K562 (cell line): Measurements from ENCODE around the gene IL6ST. TPM values are rescaled to one million over a fixed set of nuclear protein-coding genes. Genes with fewer than 3 reads are reported as not detected.

Experiments
- GABPB1 ChIP-seq: sonication (generic); formaldehyde crosslinking; IDR thresholded peaks from 2 replicates; pipeline ENCODE4 v1.8.0; 2022; ENCODE audit warnings: mild to moderate bottlenecking, missing genetic modification reagents
- KLF13 ChIP-seq: fragments of 450-650 bp; IDR thresholded peaks from 2 replicates; pipeline ENCODE4 v1.6.1; 2016; ENCODE audit warnings: missing genetic modification characterization, low read depth, mild to moderate bottlenecking, missing compliant biosample characterization, moderate library complexity, borderline replicate concordance
- NR2C1 ChIP-seq, 2 experiments: fragments of 450-650 bp; IDR thresholded peaks; 2 replicates each; pipeline ENCODE4 v1.6.1; 2017; ENCODE audit warnings: mild to moderate bottlenecking in 2 of 2, antibody characterized with exemption in 1 of 2, inconsistent platforms in 1 of 2, missing compliant biosample characterization in 1 of 2, missing genetic modification characterization in 1 of 2
- PURB ChIP-seq: sonication (generic); formaldehyde crosslinking; IDR thresholded peaks from 2 replicates; pipeline ENCODE4 v1.9.0; 2021; ENCODE audit warnings: low read depth, mild to moderate bottlenecking, missing genetic modification reagents
- SMARCA4 ChIP-seq: fragments of 450-650 bp; IDR thresholded peaks from 2 replicates; pipeline ENCODE4 v1.6.1; 2016
- ZNF263 ChIP-seq: sonication (generic); formaldehyde crosslinking; IDR thresholded peaks from 2 replicates; pipeline ENCODE4 v1.8.0; 2022; ENCODE audit warnings: mild to moderate bottlenecking, missing genetic modification reagents, borderline replicate concordance
- ZNF408 ChIP-seq: fragments of 250-450 bp; sonication (Bioruptor Pico); IDR thresholded peaks from 2 replicates; pipeline ENCODE4 v1.4.0; 2020; ENCODE audit warnings: low read depth, mild to moderate bottlenecking, moderate library complexity
- ZZZ3 ChIP-seq: fragments of 450-650 bp; IDR thresholded peaks from 2 replicates; pipeline ENCODE4 v1.6.1; 2016; ENCODE audit warnings: antibody characterized with exemption, mild to moderate bottlenecking, moderate library complexity
- polyA plus RNA-seq, 8 experiments: library from polyadenylated mRNA; depleted of rRNA in 4 of 8; stranded (reverse) in 5 of 8; unstranded in 3 of 8; fragments of >200 nt; fragmentation: Nextera tagmentation in 2 of 8; fragmentation: Illumina TruSeq in 1 of 8; extraction: Ambion mirVana in 2 of 8; extraction: Trizol in 1 of 8; gene quantifications; 2 replicates each; pipeline versions ENCODE4 v1.2.1 to v1.2.3, GENCODE V29; 2011 to 2014; ENCODE audit warnings: inconsistent platforms in 1 of 8, missing spikeins in 1 of 8
- total RNA-seq, 7 experiments: library from RNA; depleted of rRNA in 6 of 7; stranded (reverse); fragments of >200 nt in 6 of 7; fragmentation: Illumina TruSeq in 2 of 7; extraction: Trizol in 2 of 7; gene quantifications; 2 replicates each; pipeline versions ENCODE4 v1.2.1 to v1.2.3, GENCODE V29; 2011 to 2021; ENCODE audit warnings: low replicate concordance in 1 of 7
- TF ChIP-seq, protein P1 (sequence below), 2 experiments: IDR thresholded peaks; 2 replicates each; pipeline ENCODE4 v1.6.1; 2012; ENCODE audit warnings: improper control_type of control experiment in 2 of 2, low read depth in 2 of 2, low read length in 2 of 2, borderline replicate concordance in 1 of 2
- TF ChIP-seq, protein P2 (sequence below), 2 experiments: fragments of 450-650 bp; IDR thresholded peaks; 2 replicates each; pipeline ENCODE4 v1.6.1; 2018; ENCODE audit warnings: mild to moderate bottlenecking in 2 of 2, low read depth in 1 of 2; ENCODE audit not compliant: partially characterized antibody in 2 of 2
- TF ChIP-seq, protein P3 (sequence below), 2 experiments: fragments of 450-650 bp in 1 of 2; sonication (generic) in 1 of 2; formaldehyde crosslinking in 1 of 2; IDR thresholded peaks; 2 replicates each; pipeline versions ENCODE4 v1.7.1 to v1.9.0; 2016 to 2022; ENCODE audit warnings: inconsistent platforms in 1 of 2, mild to moderate bottlenecking in 1 of 2, missing genetic modification reagents in 1 of 2

The IL6ST gene
- total and polyA plus RNA-seq, 9 of the 15 experiments (the other 6 are each of a cell fraction or from before 2014, with no cell fraction given) = 2.0 to 27.0 (median 7.9) TPM

DNA sequence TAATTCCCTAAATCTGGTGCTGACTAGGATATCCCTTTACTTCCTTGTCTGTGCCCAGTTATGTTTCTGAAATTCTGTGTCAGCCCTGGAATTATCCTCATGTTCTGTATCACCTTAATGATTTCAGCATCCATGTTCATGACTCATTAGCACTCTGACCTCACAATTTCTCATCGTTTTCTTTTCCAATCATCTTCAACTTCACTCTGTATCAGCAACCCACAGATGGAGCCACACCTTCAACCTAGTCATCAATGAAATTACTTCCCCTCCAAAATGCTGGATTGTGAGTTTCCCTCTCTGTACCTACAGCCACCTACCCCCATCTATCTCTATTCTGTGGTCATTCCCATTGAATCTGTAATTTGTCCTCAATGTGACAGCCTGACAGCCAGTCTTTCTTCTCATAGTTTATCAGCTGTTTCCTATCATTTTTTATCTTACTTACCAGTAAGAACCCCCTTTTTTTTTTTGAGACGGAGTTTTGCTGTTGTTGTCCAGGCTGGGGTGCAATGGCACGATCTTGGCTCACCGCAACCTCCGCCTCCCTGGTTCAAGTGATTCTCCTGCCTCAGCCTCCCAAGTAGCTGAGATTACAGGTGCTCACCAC, 3.1 kb upstream of the IL6ST start (continued):
- TF ChIP-seq, protein P1, sequence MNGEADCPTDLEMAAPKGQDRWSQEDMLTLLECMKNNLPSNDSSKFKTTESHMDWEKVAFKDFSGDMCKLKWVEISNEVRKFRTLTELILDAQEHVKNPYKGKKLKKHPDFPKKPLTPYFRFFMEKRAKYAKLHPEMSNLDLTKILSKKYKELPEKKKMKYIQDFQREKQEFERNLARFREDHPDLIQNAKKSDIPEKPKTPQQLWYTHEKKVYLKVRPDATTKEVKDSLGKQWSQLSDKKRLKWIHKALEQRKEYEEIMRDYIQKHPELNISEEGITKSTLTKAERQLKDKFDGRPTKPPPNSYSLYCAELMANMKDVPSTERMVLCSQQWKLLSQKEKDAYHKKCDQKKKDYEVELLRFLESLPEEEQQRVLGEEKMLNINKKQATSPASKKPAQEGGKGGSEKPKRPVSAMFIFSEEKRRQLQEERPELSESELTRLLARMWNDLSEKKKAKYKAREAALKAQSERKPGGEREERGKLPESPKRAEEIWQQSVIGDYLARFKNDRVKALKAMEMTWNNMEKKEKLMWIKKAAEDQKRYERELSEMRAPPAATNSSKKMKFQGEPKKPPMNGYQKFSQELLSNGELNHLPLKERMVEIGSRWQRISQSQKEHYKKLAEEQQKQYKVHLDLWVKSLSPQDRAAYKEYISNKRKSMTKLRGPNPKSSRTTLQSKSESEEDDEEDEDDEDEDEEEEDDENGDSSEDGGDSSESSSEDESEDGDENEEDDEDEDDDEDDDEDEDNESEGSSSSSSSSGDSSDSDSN (IDR thresholded peaks at IDR 0.05; ENCODE audit: borderline replicate concordance in 1 of 2, low read depth in 2 of 2, low read length in 2 of 2) = no peak
- peak; percentile 80 for TF ChIP-seq SMARCA4
- TF ChIP-seq ZNF408 (CRISPR knock-in tag) = no peak
- TF ChIP-seq ZNF263 (CRISPR knock-in tag) = no peak
- no peak for TF ChIP-seq ZZZ3
- TF ChIP-seq, protein P2, sequence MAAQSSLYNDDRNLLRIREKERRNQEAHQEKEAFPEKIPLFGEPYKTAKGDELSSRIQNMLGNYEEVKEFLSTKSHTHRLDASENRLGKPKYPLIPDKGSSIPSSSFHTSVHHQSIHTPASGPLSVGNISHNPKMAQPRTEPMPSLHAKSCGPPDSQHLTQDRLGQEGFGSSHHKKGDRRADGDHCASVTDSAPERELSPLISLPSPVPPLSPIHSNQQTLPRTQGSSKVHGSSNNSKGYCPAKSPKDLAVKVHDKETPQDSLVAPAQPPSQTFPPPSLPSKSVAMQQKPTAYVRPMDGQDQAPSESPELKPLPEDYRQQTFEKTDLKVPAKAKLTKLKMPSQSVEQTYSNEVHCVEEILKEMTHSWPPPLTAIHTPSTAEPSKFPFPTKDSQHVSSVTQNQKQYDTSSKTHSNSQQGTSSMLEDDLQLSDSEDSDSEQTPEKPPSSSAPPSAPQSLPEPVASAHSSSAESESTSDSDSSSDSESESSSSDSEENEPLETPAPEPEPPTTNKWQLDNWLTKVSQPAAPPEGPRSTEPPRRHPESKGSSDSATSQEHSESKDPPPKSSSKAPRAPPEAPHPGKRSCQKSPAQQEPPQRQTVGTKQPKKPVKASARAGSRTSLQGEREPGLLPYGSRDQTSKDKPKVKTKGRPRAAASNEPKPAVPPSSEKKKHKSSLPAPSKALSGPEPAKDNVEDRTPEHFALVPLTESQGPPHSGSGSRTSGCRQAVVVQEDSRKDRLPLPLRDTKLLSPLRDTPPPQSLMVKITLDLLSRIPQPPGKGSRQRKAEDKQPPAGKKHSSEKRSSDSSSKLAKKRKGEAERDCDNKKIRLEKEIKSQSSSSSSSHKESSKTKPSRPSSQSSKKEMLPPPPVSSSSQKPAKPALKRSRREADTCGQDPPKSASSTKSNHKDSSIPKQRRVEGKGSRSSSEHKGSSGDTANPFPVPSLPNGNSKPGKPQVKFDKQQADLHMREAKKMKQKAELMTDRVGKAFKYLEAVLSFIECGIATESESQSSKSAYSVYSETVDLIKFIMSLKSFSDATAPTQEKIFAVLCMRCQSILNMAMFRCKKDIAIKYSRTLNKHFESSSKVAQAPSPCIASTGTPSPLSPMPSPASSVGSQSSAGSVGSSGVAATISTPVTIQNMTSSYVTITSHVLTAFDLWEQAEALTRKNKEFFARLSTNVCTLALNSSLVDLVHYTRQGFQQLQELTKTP (IDR thresholded peaks at IDR 0.05; ENCODE audit: low read depth in 1 of 2, partially characterized antibody in 2 of 2) = no peak
- no peak for TF ChIP-seq KLF13 (tag)
- TF ChIP-seq, protein P3, sequence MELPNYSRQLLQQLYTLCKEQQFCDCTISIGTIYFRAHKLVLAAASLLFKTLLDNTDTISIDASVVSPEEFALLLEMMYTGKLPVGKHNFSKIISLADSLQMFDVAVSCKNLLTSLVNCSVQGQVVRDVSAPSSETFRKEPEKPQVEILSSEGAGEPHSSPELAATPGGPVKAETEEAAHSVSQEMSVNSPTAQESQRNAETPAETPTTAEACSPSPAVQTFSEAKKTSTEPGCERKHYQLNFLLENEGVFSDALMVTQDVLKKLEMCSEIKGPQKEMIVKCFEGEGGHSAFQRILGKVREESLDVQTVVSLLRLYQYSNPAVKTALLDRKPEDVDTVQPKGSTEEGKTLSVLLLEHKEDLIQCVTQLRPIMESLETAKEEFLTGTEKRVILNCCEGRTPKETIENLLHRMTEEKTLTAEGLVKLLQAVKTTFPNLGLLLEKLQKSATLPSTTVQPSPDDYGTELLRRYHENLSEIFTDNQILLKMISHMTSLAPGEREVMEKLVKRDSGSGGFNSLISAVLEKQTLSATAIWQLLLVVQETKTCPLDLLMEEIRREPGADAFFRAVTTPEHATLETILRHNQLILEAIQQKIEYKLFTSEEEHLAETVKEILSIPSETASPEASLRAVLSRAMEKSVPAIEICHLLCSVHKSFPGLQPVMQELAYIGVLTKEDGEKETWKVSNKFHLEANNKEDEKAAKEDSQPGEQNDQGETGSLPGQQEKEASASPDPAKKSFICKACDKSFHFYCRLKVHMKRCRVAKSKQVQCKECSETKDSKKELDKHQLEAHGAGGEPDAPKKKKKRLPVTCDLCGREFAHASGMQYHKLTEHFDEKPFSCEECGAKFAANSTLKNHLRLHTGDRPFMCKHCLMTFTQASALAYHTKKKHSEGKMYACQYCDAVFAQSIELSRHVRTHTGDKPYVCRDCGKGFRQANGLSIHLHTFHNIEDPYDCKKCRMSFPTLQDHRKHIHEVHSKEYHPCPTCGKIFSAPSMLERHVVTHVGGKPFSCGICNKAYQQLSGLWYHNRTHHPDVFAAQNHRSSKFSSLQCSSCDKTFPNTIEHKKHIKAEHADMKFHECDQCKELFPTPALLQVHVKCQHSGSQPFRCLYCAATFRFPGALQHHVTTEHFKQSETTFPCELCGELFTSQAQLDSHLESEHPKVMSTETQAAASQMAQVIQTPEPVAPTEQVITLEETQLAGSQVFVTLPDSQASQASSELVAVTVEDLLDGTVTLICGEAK (IDR thresholded peaks at IDR 0.05) = no peak
- TF ChIP-seq, protein P3 (CRISPR knock-in tag; IDR thresholded peaks at IDR 0.05) = no peak
- TF ChIP-seq PURB (CRISPR knock-in tag) = no peak
- no peak for TF ChIP-seq NR2C1 (IDR thresholded peaks at IDR 0.05)
- peak; percentile 61 for TF ChIP-seq NR2C1 (tag; IDR thresholded peaks at IDR 0.05)
- no peak for TF ChIP-seq GABPB1
